ENCODE results near the gene SLC9C1.

SLC9C1 gene

GRCh38 chr3:112333002-112333380, 39.0 kb upstream of the SLC9C1 start, which contains the start of gene CD200:
CD200 (plus strand) TSS chr3:112333156; CDS start chr3:112333213, 57 bp downstream.
- TF ChIP-seq REST (IDR thresholded peaks at IDR 0.05; ENCODE audit: low read depth), result no peak
- no peak for TF ChIP-seq EP300 (IDR thresholded peaks at IDR 0.05; ENCODE audit: borderline replicate concordance)
- no peak for TF ChIP-seq CEBPB (IDR thresholded peaks at IDR 0.05)
- no peak for TF ChIP-seq USF1 (IDR thresholded peaks at IDR 0.05)
- no peak for TF ChIP-seq YY1 (IDR thresholded peaks at IDR 0.05; ENCODE audit: low read depth)
- no peak for TF ChIP-seq CREB1 (IDR thresholded peaks at IDR 0.05; ENCODE audit: low read depth)
- no peak for TF ChIP-seq EGR1 (IDR thresholded peaks at IDR 0.05)
- TF ChIP-seq NFIC (IDR thresholded peaks at IDR 0.05), result no peak
- no peak for TF ChIP-seq TAF1 (IDR thresholded peaks at IDR 0.05; ENCODE audit: low read depth)
- no peak for TF ChIP-seq TEAD4 (IDR thresholded peaks at IDR 0.05)
- no peak for TF ChIP-seq FOXM1 (IDR thresholded peaks at IDR 0.05; ENCODE audit: borderline replicate concordance, low read depth)
- TF ChIP-seq ZBTB7A (IDR thresholded peaks at IDR 0.05; ENCODE audit: low read depth), result no peak
- TF ChIP-seq TCF12 (IDR thresholded peaks at IDR 0.05; ENCODE audit: low read depth), result no peak
- no peak for TF ChIP-seq RAD21 (IDR thresholded peaks at IDR 0.05; ENCODE audit: low read depth)
- no peak for TF ChIP-seq MAX (IDR thresholded peaks at IDR 0.05)

GRCh38 chr3:112331851-112332250, 37.8 kb upstream of the SLC9C1 start:
- no peak for TF ChIP-seq EGR1 (IDR thresholded peaks at IDR 0.05)
- no peak for TF ChIP-seq REST (IDR thresholded peaks at IDR 0.05; ENCODE audit: low read depth)
- TF ChIP-seq EP300 (IDR thresholded peaks at IDR 0.05; ENCODE audit: borderline replicate concordance), result no peak
- TF ChIP-seq TCF12 (IDR thresholded peaks at IDR 0.05; ENCODE audit: low read depth), result no peak
- TF ChIP-seq CREB1 (IDR thresholded peaks at IDR 0.05; ENCODE audit: low read depth), result no peak
- no peak for TF ChIP-seq YY1 (IDR thresholded peaks at IDR 0.05; ENCODE audit: low read depth)
- TF ChIP-seq FOXM1 (IDR thresholded peaks at IDR 0.05; ENCODE audit: borderline replicate concordance, low read depth), result no peak
- no peak for TF ChIP-seq TEAD4 (IDR thresholded peaks at IDR 0.05)
- no peak for TF ChIP-seq TAF1 (IDR thresholded peaks at IDR 0.05; ENCODE audit: low read depth)
- no peak for TF ChIP-seq USF1 (IDR thresholded peaks at IDR 0.05)
- TF ChIP-seq CEBPB (IDR thresholded peaks at IDR 0.05), result no peak
- no peak for TF ChIP-seq ZBTB7A (IDR thresholded peaks at IDR 0.05; ENCODE audit: low read depth)
- TF ChIP-seq NFIC (IDR thresholded peaks at IDR 0.05), result no peak
- TF ChIP-seq RAD21 (IDR thresholded peaks at IDR 0.05; ENCODE audit: low read depth), result no peak
- TF ChIP-seq MAX (IDR thresholded peaks at IDR 0.05), result no peak

- no peak for TF ChIP-seq EGR1 (IDR thresholded peaks at IDR 0.05)
- no peak for TF ChIP-seq TAF1 (IDR thresholded peaks at IDR 0.05; ENCODE audit: low read depth)
- TF ChIP-seq EP300 (IDR thresholded peaks at IDR 0.05; ENCODE audit: borderline replicate concordance), result no peak
- peak; percentile 79 for TF ChIP-seq RAD21 (IDR thresholded peaks at IDR 0.05; ENCODE audit: low read depth)
These were observed 33.4 kb upstream of the SLC9C1 start for GRCh38 chr3:112327371-112327951.

GRCh38 chr3:112321867-112322652, 28.0 kb upstream of the SLC9C1 start:
- TF ChIP-seq CEBPB (IDR thresholded peaks at IDR 0.05), result no peak
- no peak for TF ChIP-seq CREB1 (IDR thresholded peaks at IDR 0.05; ENCODE audit: low read depth)
- no peak for TF ChIP-seq MAX (IDR thresholded peaks at IDR 0.05)
- TF ChIP-seq TAF1 (IDR thresholded peaks at IDR 0.05; ENCODE audit: low read depth), result no peak
- no peak for TF ChIP-seq TEAD4 (IDR thresholded peaks at IDR 0.05)
- no peak for TF ChIP-seq TCF12 (IDR thresholded peaks at IDR 0.05; ENCODE audit: low read depth)
- TF ChIP-seq EP300 (IDR thresholded peaks at IDR 0.05; ENCODE audit: borderline replicate concordance), result no peak
- no peak for TF ChIP-seq NFIC (IDR thresholded peaks at IDR 0.05)
- TF ChIP-seq USF1 (IDR thresholded peaks at IDR 0.05), result no peak
- no peak for TF ChIP-seq REST (IDR thresholded peaks at IDR 0.05; ENCODE audit: low read depth)
- TF ChIP-seq RAD21 (IDR thresholded peaks at IDR 0.05; ENCODE audit: low read depth), result no peak
- no peak for TF ChIP-seq EGR1 (IDR thresholded peaks at IDR 0.05)
- no peak for TF ChIP-seq ZBTB7A (IDR thresholded peaks at IDR 0.05; ENCODE audit: low read depth)
- no peak for TF ChIP-seq FOXM1 (IDR thresholded peaks at IDR 0.05; ENCODE audit: borderline replicate concordance, low read depth)
- no peak for TF ChIP-seq YY1 (IDR thresholded peaks at IDR 0.05; ENCODE audit: low read depth)

Measured in Ishikawa (cell line).